H9 (cell line): ENCODE results near the gene IER5. TPM values are rescaled to one million over a fixed set of nuclear protein-coding genes. Genes with fewer than 3 reads are reported as not detected.

Source experiments
- DNase-seq: peaks from one replicate; pipeline ENCODE4 v3.0.0-alpha.2; 2017
- H2AFZ ChIP-seq: one replicate; pipeline ENCODE4 v1.6.1; 2013; ENCODE audit warnings: mild to moderate bottlenecking, low read length, control low read depth, moderate library complexity
- H2AK5ac ChIP-seq: 2 replicates; pipeline ENCODE4 v1.6.1; 2013; ENCODE audit warnings: low read length, control low read depth, mixed read lengths; ENCODE audit not compliant: insufficient read length
- H2BK120ac ChIP-seq: one replicate; pipeline ENCODE4 v1.6.1; 2013; ENCODE audit warnings: low read depth, mild to moderate bottlenecking, low read length, control low read depth, inconsistent platforms; ENCODE audit not compliant: poor library complexity, severe bottlenecking
- H2BK12ac ChIP-seq: 2 replicates; pipeline ENCODE4 v1.6.1; 2013; ENCODE audit warnings: low read length, control low read depth, mixed read lengths, low read depth; ENCODE audit not compliant: insufficient read length
- H2BK15ac ChIP-seq: 2 replicates; pipeline ENCODE4 v1.6.1; 2013; ENCODE audit warnings: low read depth, low read length, control low read depth
- H2BK20ac ChIP-seq: one replicate; pipeline ENCODE4 v1.6.1; 2013; ENCODE audit warnings: low read depth, mild to moderate bottlenecking, low read length, control low read depth, inconsistent platforms; ENCODE audit not compliant: poor library complexity, severe bottlenecking
- H2BK5ac ChIP-seq: 2 replicates; pipeline ENCODE4 v1.6.1; 2013; ENCODE audit warnings: low read length, control low read depth, mixed read lengths; ENCODE audit not compliant: insufficient read length
- H3K14ac ChIP-seq: 2 replicates; pipeline ENCODE4 v1.6.1; 2013; ENCODE audit warnings: low read length, control low read depth; ENCODE audit not compliant: insufficient read depth
- H3K18ac ChIP-seq: 2 replicates; pipeline ENCODE4 v1.6.1; 2013; ENCODE audit warnings: low read depth, mild to moderate bottlenecking, mixed read lengths, low read length, control low read depth; ENCODE audit not compliant: insufficient read length
- H3K23ac ChIP-seq: 2 replicates; pipeline ENCODE4 v1.6.1; 2013; ENCODE audit warnings: low read length, control low read depth, mixed read lengths, low read depth; ENCODE audit not compliant: insufficient read length
- H3K23me2 ChIP-seq: 2 replicates; pipeline ENCODE4 v1.6.1; 2013; ENCODE audit warnings: low read depth, mild to moderate bottlenecking, mixed read lengths, low read length, control low read depth; ENCODE audit not compliant: insufficient read length, poor library complexity, severe bottlenecking
- H3K27ac ChIP-seq: 2 replicates; pipeline ENCODE4 v1.5.1; 2013; ENCODE audit warnings: low read length, control low read depth, mixed read lengths, low read depth; ENCODE audit not compliant: insufficient read length
- H3K27me3 ChIP-seq: 2 replicates; pipeline ENCODE4 v1.6.1; 2013; ENCODE audit warnings: low read length, control low read depth, inconsistent platforms; ENCODE audit not compliant: insufficient read depth
- H3K4ac ChIP-seq: 2 replicates; pipeline ENCODE4 v1.6.1; 2013; ENCODE audit warnings: low read depth, mild to moderate bottlenecking, control low read depth, inconsistent platforms, low read length, moderate library complexity
- H3K4me1 ChIP-seq: 2 replicates; pipeline ENCODE4 v1.6.1; 2013; ENCODE audit warnings: low read length, control low read depth, inconsistent platforms; ENCODE audit not compliant: insufficient read depth
- H3K4me2 ChIP-seq: 2 replicates; pipeline ENCODE4 v1.6.1; 2013; ENCODE audit warnings: low read length, control low read depth, mixed read lengths; ENCODE audit not compliant: insufficient read length, insufficient read depth
- H3K56ac ChIP-seq: 2 replicates; pipeline ENCODE4 v1.6.1; 2013; ENCODE audit warnings: low read depth, mild to moderate bottlenecking, mixed read lengths, low read length, control low read depth; ENCODE audit not compliant: insufficient read length
- H3K79me1 ChIP-seq: 2 replicates; pipeline ENCODE4 v1.6.1; 2013; ENCODE audit warnings: low read depth, mild to moderate bottlenecking, moderate library complexity, low read length, control low read depth, inconsistent platforms; ENCODE audit not compliant: insufficient read depth, poor library complexity, severe bottlenecking
- H3K79me2 ChIP-seq: 2 replicates; pipeline ENCODE4 v1.6.1; 2013; ENCODE audit warnings: low read length, control low read depth, inconsistent platforms; ENCODE audit not compliant: insufficient read depth
- H3K9ac ChIP-seq: 2 replicates; pipeline ENCODE4 v1.6.1; 2013; ENCODE audit warnings: low read length, control low read depth, mixed read lengths; ENCODE audit not compliant: insufficient read length; ENCODE audit errors: extremely low read depth
- H3K9me3 ChIP-seq: one replicate; pipeline ENCODE4 v1.6.1; 2013; ENCODE audit warnings: low read depth, low read length, inconsistent platforms; ENCODE audit not compliant: control insufficient read depth
- H3T11ph ChIP-seq: one replicate; pipeline ENCODE4 v1.6.1; 2013; ENCODE audit warnings: mild to moderate bottlenecking, low read length, control low read depth, inconsistent platforms
- H4K20me1 ChIP-seq: one replicate; pipeline ENCODE4 v1.6.1; 2013; ENCODE audit not compliant: control insufficient read depth, insufficient read length, insufficient read depth
- H4K5ac ChIP-seq: 2 replicates; pipeline ENCODE4 v1.6.1; 2013; ENCODE audit warnings: low read depth, mild to moderate bottlenecking, mixed read lengths, low read length, control low read depth; ENCODE audit not compliant: insufficient read length
- H4K8ac ChIP-seq: replicated peaks from 2 replicates; pipeline ENCODE4 v1.6.1; 2013; ENCODE audit warnings: low read length, control low read depth, mixed read lengths, low read depth; ENCODE audit not compliant: insufficient read length
- H4K91ac ChIP-seq: 2 replicates; pipeline ENCODE4 v1.6.1; 2013; ENCODE audit warnings: low read depth, mild to moderate bottlenecking, moderate library complexity, mixed read lengths, low read length, control low read depth; ENCODE audit not compliant: insufficient read length
- H3K27ac Mint-ChIP-seq, 3 experiments: 2 replicates in 2 of 3; 3 replicates in 1 of 3; pipeline ENCODE4 v1.8.0; 2020 to 2021; ENCODE audit warnings: mixed read lengths in 3 of 3, mild to moderate bottlenecking in 1 of 3, moderate library complexity in 1 of 3
- H3K27me3 Mint-ChIP-seq: 2 replicates; pipeline ENCODE4 v1.8.0; 2021; ENCODE audit warnings: low read depth, mild to moderate bottlenecking, moderate library complexity, mixed read lengths
- H3K36me3 Mint-ChIP-seq, 3 experiments: 2 replicates in 2 of 3; 3 replicates in 1 of 3; pipeline ENCODE4 v1.8.0; 2020 to 2021; ENCODE audit warnings: low read depth in 3 of 3, mixed read lengths in 3 of 3; ENCODE audit not compliant: insufficient read depth in 1 of 3
- H3K4me1 Mint-ChIP-seq, 2 experiments: 2 replicates each; pipeline ENCODE4 v1.8.0; 2020; ENCODE audit warnings: mixed read lengths in 2 of 2
- H3K4me3 Mint-ChIP-seq, 2 experiments: 2 replicates in 1 of 2; 3 replicates in 1 of 2; pipeline ENCODE4 v1.8.0; 2020 to 2021; ENCODE audit warnings: mild to moderate bottlenecking in 2 of 2, mixed read lengths in 2 of 2, moderate library complexity in 1 of 2
- H3K9me3 Mint-ChIP-seq, 2 experiments: 2 replicates in 1 of 2; 3 replicates in 1 of 2; pipeline ENCODE4 v1.8.0; 2020; ENCODE audit warnings: mild to moderate bottlenecking in 2 of 2, mixed read lengths in 2 of 2, moderate library complexity in 1 of 2
- CTCF ChIP-seq: fragments of 200-600 bp; sonication (generic); conservative IDR thresholded peaks from 3 replicates; pipeline ENCODE4 v1.8.0; 2021; ENCODE audit warnings: antibody characterized with exemption, mild to moderate bottlenecking
- WGBS: extraction: QIAGEN DNeasy Blood & Tissue Kit; methylation state at CpG from one replicate; pipeline ENCODE4 v1.1.7; 2013; ENCODE audit warnings: missing lambda C conversion rate, low lambda C conversion rate, mixed read lengths; ENCODE audit not compliant: insufficient read length; ENCODE audit errors: extremely low coverage; 5-methylcytosine and 5-hydroxymethylcytosine counted together
- total RNA-seq: library from RNA; stranded (reverse); gene quantifications from 2 replicates; pipeline ENCODE4 v1.2.1, GENCODE V29; 2021

The IER5 gene
- total RNA-seq, 1 experiment from 2014 or later = 6.7 TPM

DNA sequence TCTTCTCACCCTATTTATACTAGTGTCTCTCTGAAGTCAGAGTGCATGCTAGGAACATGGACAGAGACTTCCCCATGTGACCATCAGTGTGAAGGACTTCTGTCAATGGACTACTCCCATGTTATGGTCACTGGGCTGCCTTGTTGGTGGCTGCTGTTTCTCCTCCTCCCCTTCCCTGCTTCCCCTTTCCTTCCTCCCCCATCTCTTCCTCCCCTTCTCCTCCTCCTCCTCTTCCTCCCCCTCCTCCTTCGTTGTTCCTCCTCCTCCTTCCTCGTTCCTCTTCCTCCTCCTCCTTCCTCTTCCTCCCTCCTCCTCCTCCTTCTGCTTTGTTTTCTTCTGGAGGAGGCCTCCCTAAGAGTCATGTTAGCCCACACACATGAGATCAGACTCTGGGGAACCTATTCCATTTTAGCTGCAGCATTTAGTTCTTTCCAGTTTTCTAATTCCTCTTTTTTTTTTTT, 35.8 kb downstream of the IER5 start:
- H3K27me3 Mint-ChIP-seq = no peaks in the 10 kb centered on the region; the same call in 1 of the 2 replicates
- no peak overlapping the region for H3T11ph ChIP-seq
- no peaks in the 10 kb centered on the region for H3K9me3 ChIP-seq
- H3K79me2 ChIP-seq = no peaks in the 10 kb centered on the region
- no peaks in the 10 kb centered on the region for H3K27me3 ChIP-seq
- no peak overlapping the region for H2BK20ac ChIP-seq
- H4K8ac ChIP-seq = no peak overlapping the region
- H3K9ac ChIP-seq = no peak overlapping the region
- no peak overlapping the region for H3K27ac ChIP-seq
- no peak overlapping the region for H2BK120ac ChIP-seq
- H2BK5ac ChIP-seq = no peak overlapping the region
- H3K14ac ChIP-seq = no peak overlapping the region
- peaks cover 6% of the 10 kb centered on the region for H3K4me1 ChIP-seq
- no peaks in the 10 kb centered on the region; a peak in 1 of 7 replicates for H3K36me3 Mint-ChIP-seq
- H3K18ac ChIP-seq = no peak overlapping the region
- no peak overlapping the region for H3K4me2 ChIP-seq
- no peaks in the 10 kb centered on the region for H3K23me2 ChIP-seq
- no peaks in the 10 kb centered on the region for H3K9me3 Mint-ChIP-seq
- no peak overlapping the region for H4K91ac ChIP-seq
- H3K4me3 Mint-ChIP-seq = no peak overlapping the region
- no peak overlapping the region for H3K23ac ChIP-seq
- no peak overlapping the region for H4K5ac ChIP-seq
- no peak for DNase-seq
- H3K79me1 ChIP-seq = no peaks in the 10 kb centered on the region
- no CpG with 5 or more reads among the region's 2 CpGs for WGBS
- H2AFZ ChIP-seq = no peak overlapping the region
- H3K4ac ChIP-seq = no peak overlapping the region
- no peak overlapping the region for H3K56ac ChIP-seq
- no peak overlapping the region for H3K27ac Mint-ChIP-seq
- H2AK5ac ChIP-seq = no peak overlapping the region
- H3K4me1 Mint-ChIP-seq = peaks cover 30 to 31% of the 10 kb centered on the region in 2 experiments
- TF ChIP-seq CTCF = no peak
- no peak overlapping the region for H2BK12ac ChIP-seq
- H4K20me1 ChIP-seq = no peaks in the 10 kb centered on the region
- H2BK15ac ChIP-seq = no peak overlapping the region
